K562 (cell line): ENCODE results near the gene FXYD3. TPM values are rescaled to one million over a fixed set of nuclear protein-coding genes. Genes with fewer than 3 reads are reported as not detected.

Experiments
- ATAC-seq: fragments of 200-7000 bp; cut with Tn5 transposase; 3 replicates; pipeline ENCODE4 v1.9.1; 2020; ENCODE audit warnings: moderate library complexity
- BruUV-seq: library from RNA; stranded (reverse); fragments of 400-500 nt; replicated peaks from 2 replicates; lab custom pipeline; 2021; lab: Mats Ljungman, UMichigan
- CTCF ChIA-PET: fragments of 300-600 bp; formaldehyde crosslinking; extraction: SDS; loops from one replicate; lab custom pipeline; 2021; ENCODE audit warnings: low intra/inter-chr PET ratio; lab: Yijun Ruan, JAX
- POLR2A ChIA-PET: fragments of 300-600, 350-650 bp; sonication (Branson Sonifier 250); formaldehyde crosslinking; extraction: SDS; loops from one replicate; lab custom pipeline; 2021; ENCODE audit warnings: antibody characterized with exemption, inconsistent platforms; lab: Yijun Ruan, JAX
- DNase-seq, 4 experiments: peaks; one replicate each; pipeline versions ENCODE4 v3.0.0 to v3.0.0-alpha.2; 2011 to 2018; ENCODE audit warnings: low spot score in 3 of 4, mixed read lengths in 3 of 4; ENCODE audit errors: extremely low read depth in 1 of 4
- FAIRE-seq: peaks from 2 replicates; lab custom pipeline; 2011; peaks lifted over from hg19 to GRCh38; lab: Jason Lieb, UNC
- H2AFZ ChIP-seq: 2 replicates; pipeline ENCODE4 v1.6.0; 2011; ENCODE audit warnings: low read depth, low read length, control low read depth, inconsistent platforms
- H3K27ac ChIP-seq: fragments of 200-600 bp; 3 replicates; pipeline ENCODE4 v1.8.0; 2011; ENCODE audit warnings: low read depth, mild to moderate bottlenecking, control low read depth, inconsistent platforms, low read length, moderate library complexity, mixed read lengths; ENCODE audit errors: extremely low read depth
- H3K27me3 ChIP-seq, 2 experiments: fragments of 300-600 bp in 1 of 2; 2 replicates in 1 of 2; 3 replicates in 1 of 2; pipeline versions ENCODE4 v1.6.0 to v1.8.0; 2011; ENCODE audit warnings: inconsistent platforms in 2 of 2, low read length in 2 of 2, mild to moderate bottlenecking in 1 of 2, mixed read lengths in 1 of 2, moderate library complexity in 1 of 2; ENCODE audit not compliant: control insufficient read depth in 2 of 2, insufficient read depth in 2 of 2
- H3K36me3 ChIP-seq: fragments of 300-600 bp; 3 replicates; pipeline ENCODE4 v1.8.0; 2011; ENCODE audit warnings: mild to moderate bottlenecking, low read length, inconsistent platforms; ENCODE audit not compliant: control insufficient read depth, insufficient read depth
- H3K4me1 ChIP-seq, 2 experiments: fragments of 200-600 bp in 1 of 2; replicated peaks in 1 of 2; 2 replicates in 1 of 2; 3 replicates in 1 of 2; pipeline versions ENCODE4 v1.5.1 to v1.8.0; 2011; ENCODE audit warnings: inconsistent platforms in 2 of 2, low read length in 2 of 2, mild to moderate bottlenecking in 1 of 2, mixed read lengths in 1 of 2, moderate library complexity in 1 of 2; ENCODE audit not compliant: control insufficient read depth in 2 of 2, insufficient read depth in 2 of 2
- H3K4me2 ChIP-seq: 2 replicates; pipeline ENCODE4 v1.6.1; 2011; ENCODE audit warnings: low read length, control low read depth, inconsistent platforms, mixed read lengths; ENCODE audit not compliant: insufficient read depth
- H3K4me3 ChIP-seq: fragments of 200-600 bp; sonication (generic), shearing (Covaris generic); 2 replicates; pipeline ENCODE4 v1.5.1; 2016; ENCODE audit warnings: control low read depth, inconsistent platforms
- H3K79me2 ChIP-seq: fragments of 200-600 bp; 3 replicates; pipeline ENCODE4 v1.8.0; 2011; ENCODE audit warnings: low read length, inconsistent platforms; ENCODE audit not compliant: control insufficient read depth, insufficient read depth
- H3K9ac ChIP-seq, 2 experiments: 2 replicates each; pipeline versions ENCODE4 v1.6.0 to v1.6.1; 2011; ENCODE audit warnings: low read depth in 2 of 2, low read length in 2 of 2, control low read depth in 1 of 2, inconsistent platforms in 1 of 2, mild to moderate bottlenecking in 1 of 2, mixed read lengths in 1 of 2; ENCODE audit not compliant: insufficient read depth in 1 of 2
- H3K9me1 ChIP-seq: one replicate; pipeline ENCODE4 v1.6.0; 2011; ENCODE audit warnings: inconsistent platforms, mild to moderate bottlenecking, low read length, moderate library complexity; ENCODE audit not compliant: control insufficient read depth, insufficient read depth
- H3K9me3 ChIP-seq: replicated peaks from 2 replicates; pipeline ENCODE4 v1.5.1; 2011; ENCODE audit warnings: low read depth, low read length, inconsistent platforms; ENCODE audit not compliant: control insufficient read depth, insufficient read depth
- H4K20me1 ChIP-seq: replicated peaks from 2 replicates; pipeline ENCODE4 v1.6.1; 2011; ENCODE audit warnings: low read length, inconsistent platforms, mixed read lengths; ENCODE audit not compliant: control insufficient read depth, insufficient read depth
- POLR2G ChIP-seq: fragments of 200-400 bp; formaldehyde crosslinking; IDR thresholded peaks from 2 replicates; pipeline ENCODE4 v1.6.1; 2017; ENCODE audit warnings: low read depth, mild to moderate bottlenecking, antibody characterized with exemption, low read length, moderate library complexity
- RBFOX2 ChIP-seq: fragments of 200-400 bp; formaldehyde crosslinking; IDR thresholded peaks from 2 replicates; pipeline ENCODE4 v1.6.1; 2017; ENCODE audit warnings: low read depth, mild to moderate bottlenecking, low read length, moderate library complexity
- WGBS: fragments of 100-300 bp; shearing (Covaris generic); methylation state at CpG from one replicate; pipeline ENCODE4 v1.1.6; 2016; ENCODE audit warnings: low coverage, mixed read lengths; ENCODE audit not compliant: insufficient coverage; ENCODE audit errors: missing lambda C conversion rate; 5-methylcytosine and 5-hydroxymethylcytosine counted together
- in situ Hi-C: fragments of 300-500 bp; cut with MboI; formaldehyde crosslinking; loops from 4 replicates; pipeline ENCODE4 v1.15.0; 2018; ENCODE audit warnings: inconsistent platforms, mixed read lengths
- intact Hi-C: fragments of 100-400 bp; cut with micrococcal nuclease; formaldehyde crosslinking; loops from 2 replicates; pipeline ENCODE4 v1.14.2; 2022
- polyA plus RNA-seq, 8 experiments: library from polyadenylated mRNA; depleted of rRNA in 4 of 8; stranded (reverse) in 5 of 8; unstranded in 3 of 8; fragments of >200 nt; fragmentation: Nextera tagmentation in 2 of 8; fragmentation: Illumina TruSeq in 1 of 8; extraction: Ambion mirVana in 2 of 8; extraction: Trizol in 1 of 8; gene quantifications; 2 replicates each; pipeline versions ENCODE4 v1.2.1 to v1.2.3, GENCODE V29; 2011 to 2014; ENCODE audit warnings: inconsistent platforms in 1 of 8, missing spikeins in 1 of 8
- total RNA-seq, 7 experiments: library from RNA; depleted of rRNA in 6 of 7; stranded (reverse); fragments of >200 nt in 6 of 7; fragmentation: Illumina TruSeq in 2 of 7; extraction: Trizol in 2 of 7; gene quantifications; 2 replicates each; pipeline versions ENCODE4 v1.2.1 to v1.2.3, GENCODE V29; 2011 to 2021; ENCODE audit warnings: low replicate concordance in 1 of 7
- TF ChIP-seq, protein P1 (sequence below), 2 experiments: fragments of 450-650 bp; formaldehyde crosslinking in 1 of 2; IDR thresholded peaks; 2 replicates each; pipeline versions ENCODE4 v1.4.0 to v1.6.1; 2014 to 2020; ENCODE audit warnings: mild to moderate bottlenecking in 2 of 2, borderline replicate concordance in 1 of 2, low read depth in 1 of 2

Gene FXYD3
- total and polyA plus RNA-seq, 9 of the 15 experiments (the other 6 are each of a cell fraction or from before 2014, with no cell fraction given), result 0.24 TPM; not detected in 8

DNA sequence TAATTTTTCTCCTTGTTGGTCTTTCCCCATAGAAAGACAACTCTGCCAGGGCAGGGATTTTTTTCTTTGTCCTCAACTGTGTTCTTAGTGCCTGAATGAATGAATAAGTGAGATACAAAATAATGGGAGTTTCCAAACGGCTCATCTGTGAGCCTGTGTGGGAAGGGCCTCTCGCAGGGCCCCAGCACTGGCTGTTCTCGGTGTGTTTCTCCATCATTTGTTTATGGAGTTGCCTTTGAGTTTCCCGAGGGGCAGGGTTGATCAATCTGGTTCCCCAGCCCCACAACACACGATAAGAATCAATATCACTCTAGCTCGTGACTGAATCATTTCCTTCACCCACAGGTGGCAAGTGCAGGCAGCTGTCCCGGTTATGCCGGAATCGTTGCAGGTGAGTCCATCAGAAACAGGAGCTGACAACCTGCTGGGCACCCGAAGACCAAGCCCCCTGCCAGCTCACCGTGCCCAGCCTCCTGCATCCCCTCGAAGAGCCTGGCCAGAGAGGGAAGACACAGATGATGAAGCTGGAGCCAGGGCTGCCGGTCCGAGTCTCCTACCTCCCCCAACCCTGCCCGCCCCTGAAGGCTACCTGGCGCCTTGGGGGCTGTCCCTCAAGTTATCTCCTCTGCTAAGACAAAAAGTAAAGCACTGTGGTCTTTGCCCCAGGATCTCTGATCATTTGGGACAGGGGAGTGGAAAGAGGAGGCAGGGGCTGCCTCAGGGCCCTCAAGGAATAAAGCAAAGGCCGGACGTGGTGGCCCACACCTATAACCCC lies 53.8 kb downstream of the FXYD3 start:
- no peak overlapping the region for H3K4me3 ChIP-seq
- peaks cover 13% of the 10 kb centered on the region; the same call in 2 of the 3 replicates for H3K79me2 ChIP-seq
- H2AFZ ChIP-seq, result no peak overlapping the region
- in situ Hi-C loops, result no loop called here
- H3K4me2 ChIP-seq, result no peak overlapping the region
- H3K9me1 ChIP-seq, result no peaks in the 10 kb centered on the region
- DNase-seq, result no peak
- peaks cover 77% of the 10 kb centered on the region for H3K36me3 ChIP-seq
- no TSS peak for BruUV-seq
- intact Hi-C loops, result loop anchor here (5.0 kb wide), 2 partner anchors 38 to 78 kb away; partner anchors contain the start of gene LSR
- FAIRE-seq, result no peak
- no peak for ATAC-seq
- H3K9ac ChIP-seq, result no peak overlapping the region
- H3K4me1 ChIP-seq, result peaks cover 40 to 49% of the 10 kb centered on the region in 2 experiments
- peaks cover 12% of the 10 kb centered on the region; the same call in 1 of the 2 replicates for H3K9me3 ChIP-seq
- WGBS, result 83% methylated on average over 16 of the region's 18 CpGs
- H3K27me3 ChIP-seq, result no peaks in the 10 kb centered on the region; a peak in 1 of 5 replicates
- H4K20me1 ChIP-seq, result no peaks in the 10 kb centered on the region
- no peak overlapping the region for H3K27ac ChIP-seq
- TF ChIP-seq POLR2G (peak; percentile 47), RBFOX2 (peak; percentile 54)
- TF ChIP-seq, protein P1, sequence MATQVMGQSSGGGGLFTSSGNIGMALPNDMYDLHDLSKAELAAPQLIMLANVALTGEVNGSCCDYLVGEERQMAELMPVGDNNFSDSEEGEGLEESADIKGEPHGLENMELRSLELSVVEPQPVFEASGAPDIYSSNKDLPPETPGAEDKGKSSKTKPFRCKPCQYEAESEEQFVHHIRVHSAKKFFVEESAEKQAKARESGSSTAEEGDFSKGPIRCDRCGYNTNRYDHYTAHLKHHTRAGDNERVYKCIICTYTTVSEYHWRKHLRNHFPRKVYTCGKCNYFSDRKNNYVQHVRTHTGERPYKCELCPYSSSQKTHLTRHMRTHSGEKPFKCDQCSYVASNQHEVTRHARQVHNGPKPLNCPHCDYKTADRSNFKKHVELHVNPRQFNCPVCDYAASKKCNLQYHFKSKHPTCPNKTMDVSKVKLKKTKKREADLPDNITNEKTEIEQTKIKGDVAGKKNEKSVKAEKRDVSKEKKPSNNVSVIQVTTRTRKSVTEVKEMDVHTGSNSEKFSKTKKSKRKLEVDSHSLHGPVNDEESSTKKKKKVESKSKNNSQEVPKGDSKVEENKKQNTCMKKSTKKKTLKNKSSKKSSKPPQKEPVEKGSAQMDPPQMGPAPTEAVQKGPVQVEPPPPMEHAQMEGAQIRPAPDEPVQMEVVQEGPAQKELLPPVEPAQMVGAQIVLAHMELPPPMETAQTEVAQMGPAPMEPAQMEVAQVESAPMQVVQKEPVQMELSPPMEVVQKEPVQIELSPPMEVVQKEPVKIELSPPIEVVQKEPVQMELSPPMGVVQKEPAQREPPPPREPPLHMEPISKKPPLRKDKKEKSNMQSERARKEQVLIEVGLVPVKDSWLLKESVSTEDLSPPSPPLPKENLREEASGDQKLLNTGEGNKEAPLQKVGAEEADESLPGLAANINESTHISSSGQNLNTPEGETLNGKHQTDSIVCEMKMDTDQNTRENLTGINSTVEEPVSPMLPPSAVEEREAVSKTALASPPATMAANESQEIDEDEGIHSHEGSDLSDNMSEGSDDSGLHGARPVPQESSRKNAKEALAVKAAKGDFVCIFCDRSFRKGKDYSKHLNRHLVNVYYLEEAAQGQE (IDR thresholded peaks at IDR 0.05; ENCODE audit: borderline replicate concordance), result no peak
- TF ChIP-seq, protein P1 (CRISPR knock-in tag; IDR thresholded peaks at IDR 0.05; ENCODE audit: low read depth), result no peak
- POLR2A ChIA-PET, result interaction anchor here (0.6 to 1.6 kb wide), 6 partner anchors 8 to 551 kb away, joined by 3 to 4 read pairs (median 4); no protein-coding TSS in a partner anchor
- CTCF ChIA-PET, result no interaction called here
